Esophagus squamous epithelium (tissue), 4 donors: ENCODE measurements around the gene TXNRD1.

ENCODE experiments used
- CTCF ChIP-seq, 6 experiments: fragments of 450-650 bp in 4 of 6; fragments of 200-600 bp in 2 of 6; sonication (generic) in 2 of 6; IDR thresholded peaks; one replicate each; pipeline ENCODE4 v1.5.1; 2016 to 2019; ENCODE audit warnings: antibody characterized with exemption in 6 of 6, mild to moderate bottlenecking in 4 of 6, moderate library complexity in 4 of 6
- POLR2A ChIP-seq, 4 donors: fragments of 450-650 bp; IDR thresholded peaks; one replicate each; pipeline ENCODE4 v1.6.1; 2017; ENCODE audit warnings: antibody characterized with exemption in 4 of 4, mild to moderate bottlenecking in 4 of 4, moderate library complexity in 3 of 4

GRCh38 chr12:104305349-104305748 is 89.8 kb downstream of the TXNRD1 start:
- TF ChIP-seq CTCF (IDR thresholded peaks at IDR 0.05) = no peak
- no peak for TF ChIP-seq POLR2A (IDR thresholded peaks at IDR 0.05)
